Bone marrow (tissue), 2 donors: ENCODE data around the gene CSTF2T.
A peak's percentile ranks its signal among the peaks of the same experiment; 100 is the strongest.

Experiments used
- DNase-seq, 2 donors: peaks; one replicate each; lab custom pipeline; 2025; lab: John Stamatoyannopoulos, UW

Gene CSTF2T

GRCh38 chr10:51699475-51700227, at the start of gene CSTF2T:
TSS of gene CSTF2T (minus strand) at chr10:51699595. CDS start at chr10:51699549, 46 bp downstream.
- DNase-seq: peak; percentile 81 to 91

GRCh38 chr10:51748959-51749358, 49.6 kb upstream of the CSTF2T start:
- DNase-seq: no peak

GRCh38 chr10:51747216-51747615, 47.8 kb upstream of the CSTF2T start:
- no peak for DNase-seq

- DNase-seq: no peak
Observed at GRCh38 chr10:51745397-51745796, 46.0 kb upstream of the CSTF2T start.

- DNase-seq: no peak
Observed at GRCh38 chr10:51744235-51745000, 45.0 kb upstream of the CSTF2T start.

- DNase-seq: no peak
Observed at GRCh38 chr10:51743146-51743545, 43.8 kb upstream of the CSTF2T start.

GRCh38 chr10:51733057-51733456, 33.7 kb upstream of the CSTF2T start:
- DNase-seq: no peak

GRCh38 chr10:51729822-51730555, 30.6 kb upstream of the CSTF2T start:
- no peak for DNase-seq

GRCh38 chr10:51724038-51724437, 24.6 kb upstream of the CSTF2T start:
- DNase-seq: no peak

GRCh38 chr10:51718804-51719291, 19.5 kb upstream of the CSTF2T start:
- no peak for DNase-seq

- DNase-seq: no peak
Observed at GRCh38 chr10:51716981-51717380, 17.6 kb upstream of the CSTF2T start.

- no peak for DNase-seq
Observed at GRCh38 chr10:51711519-51711891, 12.1 kb upstream of the CSTF2T start.

GRCh38 chr10:51709324-51709972, 10.1 kb upstream of the CSTF2T start:
- DNase-seq: no peak

- DNase-seq: no peak
Observed at GRCh38 chr10:51708609-51709008, 9.2 kb upstream of the CSTF2T start.

GRCh38 chr10:51707821-51708424, 8.5 kb upstream of the CSTF2T start:
- DNase-seq: no peak

GRCh38 chr10:51707392-51707791, 8.0 kb upstream of the CSTF2T start:
- DNase-seq: no peak

- DNase-seq: no peak
Observed at GRCh38 chr10:51706225-51706624, 6.8 kb upstream of the CSTF2T start.

GRCh38 chr10:51705774-51706173, 6.4 kb upstream of the CSTF2T start:
- no peak for DNase-seq

GRCh38 chr10:51700228-51700817, 928 bp upstream of the CSTF2T start:
- no peak for DNase-seq

GRCh38 chr10:51699145-51699474, 285 bp downstream of the CSTF2T start:
- no peak for DNase-seq

GRCh38 chr10:51698473-51699063, 827 bp downstream of the CSTF2T start:
- DNase-seq: no peak
